H9 (cell line): Measurements from ENCODE around the gene STK31. TPM values are rescaled to one million over a fixed set of nuclear protein-coding genes. Genes with fewer than 3 reads are reported as not detected.

Experiments
- DNase-seq: peaks from one replicate; pipeline ENCODE4 v3.0.0-alpha.2; 2017
- H2AFZ ChIP-seq: one replicate; pipeline ENCODE4 v1.6.1; 2013; ENCODE audit warnings: mild to moderate bottlenecking, low read length, control low read depth, moderate library complexity
- H2AK5ac ChIP-seq: 2 replicates; pipeline ENCODE4 v1.6.1; 2013; ENCODE audit warnings: low read length, control low read depth, mixed read lengths; ENCODE audit not compliant: insufficient read length
- H2BK120ac ChIP-seq: one replicate; pipeline ENCODE4 v1.6.1; 2013; ENCODE audit warnings: low read depth, mild to moderate bottlenecking, low read length, control low read depth, inconsistent platforms; ENCODE audit not compliant: poor library complexity, severe bottlenecking
- H2BK12ac ChIP-seq: 2 replicates; pipeline ENCODE4 v1.6.1; 2013; ENCODE audit warnings: low read length, control low read depth, mixed read lengths, low read depth; ENCODE audit not compliant: insufficient read length
- H2BK15ac ChIP-seq: 2 replicates; pipeline ENCODE4 v1.6.1; 2013; ENCODE audit warnings: low read depth, low read length, control low read depth
- H2BK20ac ChIP-seq: one replicate; pipeline ENCODE4 v1.6.1; 2013; ENCODE audit warnings: low read depth, mild to moderate bottlenecking, low read length, control low read depth, inconsistent platforms; ENCODE audit not compliant: poor library complexity, severe bottlenecking
- H2BK5ac ChIP-seq: 2 replicates; pipeline ENCODE4 v1.6.1; 2013; ENCODE audit warnings: low read length, control low read depth, mixed read lengths; ENCODE audit not compliant: insufficient read length
- H3K14ac ChIP-seq: 2 replicates; pipeline ENCODE4 v1.6.1; 2013; ENCODE audit warnings: low read length, control low read depth; ENCODE audit not compliant: insufficient read depth
- H3K18ac ChIP-seq: 2 replicates; pipeline ENCODE4 v1.6.1; 2013; ENCODE audit warnings: low read depth, mild to moderate bottlenecking, mixed read lengths, low read length, control low read depth; ENCODE audit not compliant: insufficient read length
- H3K23ac ChIP-seq: 2 replicates; pipeline ENCODE4 v1.6.1; 2013; ENCODE audit warnings: low read length, control low read depth, mixed read lengths, low read depth; ENCODE audit not compliant: insufficient read length
- H3K23me2 ChIP-seq: 2 replicates; pipeline ENCODE4 v1.6.1; 2013; ENCODE audit warnings: low read depth, mild to moderate bottlenecking, mixed read lengths, low read length, control low read depth; ENCODE audit not compliant: insufficient read length, poor library complexity, severe bottlenecking
- H3K27ac ChIP-seq: 2 replicates; pipeline ENCODE4 v1.5.1; 2013; ENCODE audit warnings: low read length, control low read depth, mixed read lengths, low read depth; ENCODE audit not compliant: insufficient read length
- H3K27me3 ChIP-seq: 2 replicates; pipeline ENCODE4 v1.6.1; 2013; ENCODE audit warnings: low read length, control low read depth, inconsistent platforms; ENCODE audit not compliant: insufficient read depth
- H3K4ac ChIP-seq: 2 replicates; pipeline ENCODE4 v1.6.1; 2013; ENCODE audit warnings: low read depth, mild to moderate bottlenecking, control low read depth, inconsistent platforms, low read length, moderate library complexity
- H3K4me1 ChIP-seq: 2 replicates; pipeline ENCODE4 v1.6.1; 2013; ENCODE audit warnings: low read length, control low read depth, inconsistent platforms; ENCODE audit not compliant: insufficient read depth
- H3K4me2 ChIP-seq: 2 replicates; pipeline ENCODE4 v1.6.1; 2013; ENCODE audit warnings: low read length, control low read depth, mixed read lengths; ENCODE audit not compliant: insufficient read length, insufficient read depth
- H3K56ac ChIP-seq: 2 replicates; pipeline ENCODE4 v1.6.1; 2013; ENCODE audit warnings: low read depth, mild to moderate bottlenecking, mixed read lengths, low read length, control low read depth; ENCODE audit not compliant: insufficient read length
- H3K79me1 ChIP-seq: 2 replicates; pipeline ENCODE4 v1.6.1; 2013; ENCODE audit warnings: low read depth, mild to moderate bottlenecking, moderate library complexity, low read length, control low read depth, inconsistent platforms; ENCODE audit not compliant: insufficient read depth, poor library complexity, severe bottlenecking
- H3K79me2 ChIP-seq: 2 replicates; pipeline ENCODE4 v1.6.1; 2013; ENCODE audit warnings: low read length, control low read depth, inconsistent platforms; ENCODE audit not compliant: insufficient read depth
- H3K9ac ChIP-seq: 2 replicates; pipeline ENCODE4 v1.6.1; 2013; ENCODE audit warnings: low read length, control low read depth, mixed read lengths; ENCODE audit not compliant: insufficient read length; ENCODE audit errors: extremely low read depth
- H3K9me3 ChIP-seq: one replicate; pipeline ENCODE4 v1.6.1; 2013; ENCODE audit warnings: low read depth, low read length, inconsistent platforms; ENCODE audit not compliant: control insufficient read depth
- H3T11ph ChIP-seq: one replicate; pipeline ENCODE4 v1.6.1; 2013; ENCODE audit warnings: mild to moderate bottlenecking, low read length, control low read depth, inconsistent platforms
- H4K20me1 ChIP-seq: one replicate; pipeline ENCODE4 v1.6.1; 2013; ENCODE audit not compliant: control insufficient read depth, insufficient read length, insufficient read depth
- H4K5ac ChIP-seq: 2 replicates; pipeline ENCODE4 v1.6.1; 2013; ENCODE audit warnings: low read depth, mild to moderate bottlenecking, mixed read lengths, low read length, control low read depth; ENCODE audit not compliant: insufficient read length
- H4K8ac ChIP-seq: replicated peaks from 2 replicates; pipeline ENCODE4 v1.6.1; 2013; ENCODE audit warnings: low read length, control low read depth, mixed read lengths, low read depth; ENCODE audit not compliant: insufficient read length
- H4K91ac ChIP-seq: 2 replicates; pipeline ENCODE4 v1.6.1; 2013; ENCODE audit warnings: low read depth, mild to moderate bottlenecking, moderate library complexity, mixed read lengths, low read length, control low read depth; ENCODE audit not compliant: insufficient read length
- H3K27ac Mint-ChIP-seq, 3 experiments: 2 replicates in 2 of 3; 3 replicates in 1 of 3; pipeline ENCODE4 v1.8.0; 2020 to 2021; ENCODE audit warnings: mixed read lengths in 3 of 3, mild to moderate bottlenecking in 1 of 3, moderate library complexity in 1 of 3
- H3K27me3 Mint-ChIP-seq: 2 replicates; pipeline ENCODE4 v1.8.0; 2021; ENCODE audit warnings: low read depth, mild to moderate bottlenecking, moderate library complexity, mixed read lengths
- H3K36me3 Mint-ChIP-seq, 3 experiments: 2 replicates in 2 of 3; 3 replicates in 1 of 3; pipeline ENCODE4 v1.8.0; 2020 to 2021; ENCODE audit warnings: low read depth in 3 of 3, mixed read lengths in 3 of 3; ENCODE audit not compliant: insufficient read depth in 1 of 3
- H3K4me1 Mint-ChIP-seq, 2 experiments: 2 replicates each; pipeline ENCODE4 v1.8.0; 2020; ENCODE audit warnings: mixed read lengths in 2 of 2
- H3K4me3 Mint-ChIP-seq, 2 experiments: 2 replicates in 1 of 2; 3 replicates in 1 of 2; pipeline ENCODE4 v1.8.0; 2020 to 2021; ENCODE audit warnings: mild to moderate bottlenecking in 2 of 2, mixed read lengths in 2 of 2, moderate library complexity in 1 of 2
- H3K9me3 Mint-ChIP-seq, 2 experiments: 2 replicates in 1 of 2; 3 replicates in 1 of 2; pipeline ENCODE4 v1.8.0; 2020; ENCODE audit warnings: mild to moderate bottlenecking in 2 of 2, mixed read lengths in 2 of 2, moderate library complexity in 1 of 2
- CTCF ChIP-seq: fragments of 200-600 bp; sonication (generic); conservative IDR thresholded peaks from 3 replicates; pipeline ENCODE4 v1.8.0; 2021; ENCODE audit warnings: antibody characterized with exemption, mild to moderate bottlenecking
- WGBS: extraction: QIAGEN DNeasy Blood & Tissue Kit; methylation state at CpG from one replicate; pipeline ENCODE4 v1.1.7; 2013; ENCODE audit warnings: missing lambda C conversion rate, low lambda C conversion rate, mixed read lengths; ENCODE audit not compliant: insufficient read length; ENCODE audit errors: extremely low coverage; 5-methylcytosine and 5-hydroxymethylcytosine counted together
- total RNA-seq: library from RNA; stranded (reverse); gene quantifications from 2 replicates; pipeline ENCODE4 v1.2.1, GENCODE V29; 2021

The STK31 gene
- total RNA-seq, 1 experiment from 2014 or later: 0.24 TPM

- Mint-ChIP-seq H3K4me3 (no peak overlapping the region), H3K27me3 (no peaks in the 10 kb centered on the region), H3K4me1 (peaks cover 0 to 2% of the 10 kb centered on the region in 2 experiments; a peak in 1 of 4 replicates), H3K9me3 (peaks cover 2 to 4% of the 10 kb centered on the region in 2 experiments; a peak in 3 of 5 replicates), H3K36me3 (peaks cover 27 to 38% (median 30%) of the 10 kb centered on the region in 3 experiments), H3K27ac (no peak overlapping the region; a peak in 1 of 7 replicates)
- H4K91ac ChIP-seq: no peak overlapping the region
- H3K4me1 ChIP-seq: no peaks in the 10 kb centered on the region
- no peak overlapping the region for H2BK12ac ChIP-seq
- no peak overlapping the region for H2AFZ ChIP-seq
- no peaks in the 10 kb centered on the region for H3K79me1 ChIP-seq
- H3K23ac ChIP-seq: no peak overlapping the region
- no peak overlapping the region for H2BK120ac ChIP-seq
- no peak overlapping the region for H3K56ac ChIP-seq
- no peak overlapping the region for H3K14ac ChIP-seq
- no peaks in the 10 kb centered on the region for H3K27me3 ChIP-seq
- H3K9ac ChIP-seq: no peak overlapping the region
- no peak overlapping the region for H4K8ac ChIP-seq
- no CpG with 5 or more reads among the region's 7 CpGs for whole genome bisulfite sequencing
- H3K79me2 ChIP-seq: no peaks in the 10 kb centered on the region
- H3K4ac ChIP-seq: no peak overlapping the region
- no peak overlapping the region for H4K5ac ChIP-seq
- H2BK5ac ChIP-seq: no peak overlapping the region
- H3K4me2 ChIP-seq: no peak overlapping the region
- no peak overlapping the region for H3K18ac ChIP-seq
- H3K9me3 ChIP-seq: no peaks in the 10 kb centered on the region
- no peaks in the 10 kb centered on the region for H4K20me1 ChIP-seq
- no peak overlapping the region for H3K27ac ChIP-seq
- peak; percentile 93 for TF ChIP-seq CTCF
- H2BK20ac ChIP-seq: no peak overlapping the region
- H2BK15ac ChIP-seq: no peak overlapping the region
- no peak overlapping the region for H3T11ph ChIP-seq
- H2AK5ac ChIP-seq: no peak overlapping the region
- H3K23me2 ChIP-seq: no peaks in the 10 kb centered on the region
- peak; percentile 84 for DNase-seq
Observed at GRCh38 chr7:23696916-23697441, 13.0 kb upstream of the STK31 start.
